HG03108 (cell line): ENCODE data around the gene PKN1.
A peak's percentile ranks its signal among the peaks of the same experiment; 100 is the strongest.
"Not testable (repeated sequence)": the region's sequence is repeated elsewhere in the genome, so short reads cannot be mapped to it uniquely, and the experiment has no call there.

ENCODE experiments used
- ATAC-seq: cut with Tn5 transposase; IDR thresholded peaks from one replicate; pipeline ENCODE4 v1.9.1; 2021; ENCODE audit warnings: moderate library complexity; ENCODE audit not compliant: unreplicated experiment

Gene PKN1

GRCh38 chr19:14428882-14429416 is 4.2 kb upstream of the PKN1 start:
- ATAC-seq: no peak

GRCh38 chr19:14430712-14431111 is 2.4 kb upstream of the PKN1 start:
- ATAC-seq: no peak

GRCh38 chr19:14433554-14434501 is 722 bp downstream of the PKN1 start:
- ATAC-seq: no peak

- no peak for ATAC-seq
Measured at GRCh38 chr19:14434543-14435319, 1.6 kb downstream of the PKN1 start.

- no peak for ATAC-seq
Measured at GRCh38 chr19:14435320-14436050, 2.4 kb downstream of the PKN1 start.

- ATAC-seq: no peak
Measured at GRCh38 chr19:14437578-14438140, 4.6 kb downstream of the PKN1 start.

- no peak for ATAC-seq
Measured at GRCh38 chr19:14439014-14439413, 5.9 kb downstream of the PKN1 start.

- ATAC-seq: peak; percentile 69
Measured at GRCh38 chr19:14440049-14440448, 6.9 kb downstream of the PKN1 start.

GRCh38 chr19:14441041-14441938 is 8.2 kb downstream of the PKN1 start:
- ATAC-seq: no peak

GRCh38 chr19:14442891-14443631 is 10.0 kb downstream of the PKN1 start:
- ATAC-seq: no peak

GRCh38 chr19:14443632-14444216 is 10.6 kb downstream of the PKN1 start:
- ATAC-seq: no peak

GRCh38 chr19:14446336-14447036 is 13.4 kb downstream of the PKN1 start:
- ATAC-seq: no peak

GRCh38 chr19:14449321-14449720 is 16.2 kb downstream of the PKN1 start:
- ATAC-seq: no peak

GRCh38 chr19:14450168-14450874 is 17.2 kb downstream of the PKN1 start:
- ATAC-seq: no peak

GRCh38 chr19:14450876-14451275 is 17.8 kb downstream of the PKN1 start:
- no peak for ATAC-seq

- not testable (repeated sequence) for ATAC-seq
Measured at GRCh38 chr19:14452303-14452702, 19.2 kb downstream of the PKN1 start.

GRCh38 chr19:14459703-14460102 is 26.6 kb downstream of the PKN1 start:
- ATAC-seq: no peak
